Upper lobe of left lung (tissue), 4 donors: ENCODE data around the gene KRTAP10-9.
A peak's percentile ranks its signal among the peaks of the same experiment; 100 is the strongest.

Experiments used
- CTCF ChIP-seq, 6 experiments: fragments of 450-650 bp in 4 of 6; fragments of 200-600 bp in 2 of 6; sonication (generic) in 2 of 6; IDR thresholded peaks; one replicate each; pipeline ENCODE4 v1.5.1; 2016 to 2019; ENCODE audit warnings: antibody characterized with exemption in 6 of 6
- EP300 ChIP-seq, 4 donors: sonication (generic); formaldehyde crosslinking; IDR thresholded peaks; one replicate each; pipeline ENCODE4 v1.5.1; 2017; ENCODE audit warnings: antibody characterized with exemption in 4 of 4, control low read depth in 2 of 4
- POLR2A ChIP-seq, 4 donors: fragments of 450-650 bp; IDR thresholded peaks; one replicate each; pipeline ENCODE4 v1.5.1; 2016 to 2017; ENCODE audit warnings: antibody characterized with exemption in 4 of 4, mild to moderate bottlenecking in 2 of 4
- POLR2AphosphoS5 ChIP-seq, 2 donors: sonication (generic); formaldehyde crosslinking; IDR thresholded peaks; one replicate each; pipeline ENCODE4 v1.5.1; 2017; ENCODE audit warnings: antibody characterized with exemption in 2 of 2

GRCh38 chr21:44618504-44618903 is 8.4 kb upstream of the KRTAP10-9 start:
- TF ChIP-seq POLR2A (IDR thresholded peaks at IDR 0.05) (no peak), CTCF (IDR thresholded peaks at IDR 0.05) (peak in 2 of 6 experiments; percentile 9 to 12), EP300 (IDR thresholded peaks at IDR 0.05) (no peak), POLR2AphosphoS5 (IDR thresholded peaks at IDR 0.05) (no peak)
